Measurements from ENCODE around the gene KRTAP10-4. TPM values are rescaled to one million over a fixed set of nuclear protein-coding genes. Genes with fewer than 3 reads are reported as not detected.
A peak's percentile ranks its signal among the peaks of the same experiment; 100 is the strongest.

The KRTAP10-4 gene
- total and polyA plus RNA-seq, 2 experiments from 2014 or later: not detected

- TF ChIP-seq EZH2 (IDR thresholded peaks at IDR 0.05; ENCODE audit: borderline replicate concordance): no peak
- TF ChIP-seq EZH2phosphoT487 (IDR thresholded peaks at IDR 0.05; ENCODE audit: low read depth, severe bottlenecking, unreplicated experiment): no peak
- no peak for TF ChIP-seq CTCF (IDR thresholded peaks at IDR 0.05; ENCODE audit: poor library complexity)
- DNase-seq (ENCODE audit: low spot score): no peak
- no peak overlapping the region for H3K4me2 ChIP-seq
- H3K79me2 ChIP-seq: no peaks in the 10 kb centered on the region
- H3K27ac ChIP-seq: no peak overlapping the region
- peaks cover 16% of the 10 kb centered on the region for H3K9me3 ChIP-seq (ENCODE audit: low read depth)
- H4K20me1 ChIP-seq (ENCODE audit: insufficient read depth, poor library complexity, severe bottlenecking): no peaks in the 10 kb centered on the region
- no peak overlapping the region for H2AFZ ChIP-seq
- no peak overlapping the region for H3K4me3 ChIP-seq
- 87% methylated on average over 1 of the region's 1 CpG for WGBS (ENCODE audit: low lambda C conversion rate, missing lambda C conversion rate)
- no peaks in the 10 kb centered on the region for H3K9me2 ChIP-seq (replicated peaks; ENCODE audit: insufficient read depth)
- H3K4me1 ChIP-seq (ENCODE audit: insufficient read depth): no peaks in the 10 kb centered on the region
- H3K36me3 ChIP-seq (replicated peaks; ENCODE audit: insufficient read depth, low read depth): no peaks in the 10 kb centered on the region
- H3K27me3 ChIP-seq: no peaks in the 10 kb centered on the region
Measured at GRCh38 chr21:44542716-44543115, 30.8 kb upstream of the KRTAP10-4 start.

- no peak overlapping the region for H3K27ac ChIP-seq
- H3K4me2 ChIP-seq: no peak overlapping the region
- H3K9me2 ChIP-seq (replicated peaks; ENCODE audit: insufficient read depth): no peaks in the 10 kb centered on the region
- peaks cover 16% of the 10 kb centered on the region for H3K9me3 ChIP-seq (ENCODE audit: low read depth)
- WGBS (ENCODE audit: low lambda C conversion rate, missing lambda C conversion rate): 79% methylated on average over 3 of the region's 3 CpGs
- no peak for TF ChIP-seq EZH2 (IDR thresholded peaks at IDR 0.05; ENCODE audit: borderline replicate concordance)
- H3K4me3 ChIP-seq: no peak overlapping the region
- no peaks in the 10 kb centered on the region for H4K20me1 ChIP-seq (ENCODE audit: insufficient read depth, poor library complexity, severe bottlenecking)
- H3K27me3 ChIP-seq: no peaks in the 10 kb centered on the region
- no peak for DNase-seq (ENCODE audit: low spot score)
- H3K4me1 ChIP-seq (ENCODE audit: insufficient read depth): no peaks in the 10 kb centered on the region
- no peak overlapping the region for H2AFZ ChIP-seq
- no peaks in the 10 kb centered on the region for H3K79me2 ChIP-seq
- no peaks in the 10 kb centered on the region for H3K36me3 ChIP-seq (replicated peaks; ENCODE audit: insufficient read depth, low read depth)
Measured at GRCh38 chr21:44544566-44544965, 29.0 kb upstream of the KRTAP10-4 start.

GRCh38 chr21:44547656-44548331 is 25.7 kb upstream of the KRTAP10-4 start:
- Histone ChIP-seq H2AFZ (no peak overlapping the region), H3K4me2 (no peak overlapping the region), H3K79me2 (no peaks in the 10 kb centered on the region), H3K36me3 (replicated peaks; ENCODE audit: insufficient read depth, low read depth) (no peaks in the 10 kb centered on the region), H3K4me3 (no peak overlapping the region), H3K9me2 (replicated peaks; ENCODE audit: insufficient read depth) (no peaks in the 10 kb centered on the region), H3K9me3 (ENCODE audit: low read depth) (peaks cover 9% of the 10 kb centered on the region), H3K27ac (no peak overlapping the region), H3K27me3 (no peaks in the 10 kb centered on the region), H3K4me1 (ENCODE audit: insufficient read depth) (no peaks in the 10 kb centered on the region), H4K20me1 (ENCODE audit: insufficient read depth, poor library complexity, severe bottlenecking) (no peaks in the 10 kb centered on the region)
- DNase-seq (ENCODE audit: low spot score): no peak
- TF ChIP-seq EZH2phosphoT487 (IDR thresholded peaks at IDR 0.05; ENCODE audit: low read depth, severe bottlenecking, unreplicated experiment) (no peak), CTCF (IDR thresholded peaks at IDR 0.05; ENCODE audit: poor library complexity) (no peak), EZH2 (IDR thresholded peaks at IDR 0.05; ENCODE audit: borderline replicate concordance) (no peak)
- WGBS (ENCODE audit: low lambda C conversion rate, missing lambda C conversion rate): 78% methylated on average over 5 of the region's 5 CpGs

- no peaks in the 10 kb centered on the region for H3K36me3 ChIP-seq (replicated peaks; ENCODE audit: insufficient read depth, low read depth)
- no peaks in the 10 kb centered on the region for H3K9me2 ChIP-seq (replicated peaks; ENCODE audit: insufficient read depth)
- H3K4me1 ChIP-seq (ENCODE audit: insufficient read depth): no peaks in the 10 kb centered on the region
- no peak overlapping the region for H3K4me2 ChIP-seq
- peak overlapping the region; percentile 45 for H3K27ac ChIP-seq
- TF ChIP-seq EZH2phosphoT487 (IDR thresholded peaks at IDR 0.05; ENCODE audit: low read depth, severe bottlenecking, unreplicated experiment): no peak
- no peak for TF ChIP-seq CTCF (IDR thresholded peaks at IDR 0.05; ENCODE audit: poor library complexity)
- no peak for TF ChIP-seq EZH2 (IDR thresholded peaks at IDR 0.05; ENCODE audit: borderline replicate concordance)
- no peak for DNase-seq (ENCODE audit: low spot score)
- no peak overlapping the region for H3K4me3 ChIP-seq
- no peak overlapping the region for H2AFZ ChIP-seq
- 82% methylated on average over 13 of the region's 13 CpGs for WGBS (ENCODE audit: low lambda C conversion rate, missing lambda C conversion rate)
- no peaks in the 10 kb centered on the region for H3K27me3 ChIP-seq
- H3K79me2 ChIP-seq: no peaks in the 10 kb centered on the region
- peaks cover 7% of the 10 kb centered on the region for H3K9me3 ChIP-seq (ENCODE audit: low read depth)
- no peaks in the 10 kb centered on the region for H4K20me1 ChIP-seq (ENCODE audit: insufficient read depth, poor library complexity, severe bottlenecking)
Measured at GRCh38 chr21:44548381-44548780, 25.1 kb upstream of the KRTAP10-4 start.
